GM12872 (cell line): ENCODE results near the gene OMP.

Experiments used
- TF ChIP-seq, protein P1 (sequence below): IDR thresholded peaks from 3 replicates; pipeline ENCODE4 v1.5.1; 2011; ENCODE audit warnings: low read depth, mild to moderate bottlenecking, low read length, moderate library complexity; ENCODE audit not compliant: insufficient read depth

The OMP gene

DNA sequence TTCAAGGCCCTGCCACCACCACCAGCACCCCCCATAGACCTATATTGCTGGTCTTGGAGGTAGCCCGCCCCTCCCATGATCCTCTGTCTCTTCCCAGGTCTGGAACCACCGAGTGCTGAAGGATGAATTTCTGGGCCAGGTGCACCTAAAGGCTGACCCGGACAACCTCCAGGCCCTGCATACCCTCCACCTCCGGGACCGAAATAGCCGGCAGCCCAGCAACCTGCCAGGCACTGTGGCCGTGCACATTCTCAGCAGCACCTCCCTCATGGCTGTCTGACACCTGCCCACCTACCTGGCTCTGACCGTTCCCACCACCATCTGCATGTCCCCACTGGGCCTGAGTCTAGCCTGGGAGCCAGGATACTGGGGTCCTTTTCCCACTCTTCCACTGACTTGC lies 21.0 kb downstream of the OMP start:
- TF ChIP-seq, protein P1, sequence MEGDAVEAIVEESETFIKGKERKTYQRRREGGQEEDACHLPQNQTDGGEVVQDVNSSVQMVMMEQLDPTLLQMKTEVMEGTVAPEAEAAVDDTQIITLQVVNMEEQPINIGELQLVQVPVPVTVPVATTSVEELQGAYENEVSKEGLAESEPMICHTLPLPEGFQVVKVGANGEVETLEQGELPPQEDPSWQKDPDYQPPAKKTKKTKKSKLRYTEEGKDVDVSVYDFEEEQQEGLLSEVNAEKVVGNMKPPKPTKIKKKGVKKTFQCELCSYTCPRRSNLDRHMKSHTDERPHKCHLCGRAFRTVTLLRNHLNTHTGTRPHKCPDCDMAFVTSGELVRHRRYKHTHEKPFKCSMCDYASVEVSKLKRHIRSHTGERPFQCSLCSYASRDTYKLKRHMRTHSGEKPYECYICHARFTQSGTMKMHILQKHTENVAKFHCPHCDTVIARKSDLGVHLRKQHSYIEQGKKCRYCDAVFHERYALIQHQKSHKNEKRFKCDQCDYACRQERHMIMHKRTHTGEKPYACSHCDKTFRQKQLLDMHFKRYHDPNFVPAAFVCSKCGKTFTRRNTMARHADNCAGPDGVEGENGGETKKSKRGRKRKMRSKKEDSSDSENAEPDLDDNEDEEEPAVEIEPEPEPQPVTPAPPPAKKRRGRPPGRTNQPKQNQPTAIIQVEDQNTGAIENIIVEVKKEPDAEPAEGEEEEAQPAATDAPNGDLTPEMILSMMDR: no peak

DNA sequence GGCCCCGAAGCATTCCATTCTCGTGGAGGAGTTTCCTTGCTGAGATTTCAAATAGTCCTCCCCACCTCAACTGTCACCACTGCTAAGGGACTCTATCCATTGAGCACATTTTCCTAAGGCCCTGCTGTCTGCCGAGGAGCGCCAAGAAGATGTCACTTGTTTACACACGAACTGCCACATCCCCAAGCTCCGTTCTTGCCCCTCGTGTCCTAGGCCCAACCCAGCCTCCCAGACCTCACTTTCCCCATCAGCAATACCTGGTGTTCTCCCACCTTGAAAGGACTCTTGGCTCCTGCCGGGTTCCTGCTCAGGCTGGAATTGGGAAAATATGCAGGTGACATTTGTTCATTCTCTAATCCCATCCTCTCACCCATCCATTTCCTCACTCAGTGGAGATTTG lies 21.4 kb downstream of the OMP start:
- TF ChIP-seq, protein P1: no peak

- TF ChIP-seq, protein P1: no peak
Measured at GRCh38 chr11:77124488-77124887, 21.8 kb downstream of the OMP start.

GRCh38 chr11:77125191-77125590 lies 22.6 kb downstream of the OMP start:
- TF ChIP-seq, protein P1: no peak

- TF ChIP-seq, protein P1: no peak
Measured at GRCh38 chr11:77125695-77126094, 23.1 kb downstream of the OMP start.

GRCh38 chr11:77126156-77126775 lies 23.6 kb downstream of the OMP start:
- TF ChIP-seq, protein P1: no peak

GRCh38 chr11:77126861-77127234 lies 24.2 kb downstream of the OMP start:
- TF ChIP-seq, protein P1: no peak
